ENCODE measurements around the gene RYR3.

Gene RYR3

GRCh38 chr15:33344111-33344510 lies 33.3 kb downstream of the RYR3 start:
- TF ChIP-seq CTCF (IDR thresholded peaks at IDR 0.05): no peak

GRCh38 chr15:33344530-33344929 lies 33.8 kb downstream of the RYR3 start:
- no peak for TF ChIP-seq CTCF (IDR thresholded peaks at IDR 0.05)

- no peak for TF ChIP-seq CTCF (IDR thresholded peaks at IDR 0.05)
These were observed 43.6 kb downstream of the RYR3 start for GRCh38 chr15:33354411-33354810.

GRCh38 chr15:33357845-33358244 lies 47.1 kb downstream of the RYR3 start:
- no peak for TF ChIP-seq CTCF (IDR thresholded peaks at IDR 0.05)

GRCh38 chr15:33358306-33358705 lies 47.5 kb downstream of the RYR3 start:
- TF ChIP-seq CTCF (IDR thresholded peaks at IDR 0.05): no peak

GRCh38 chr15:33360886-33361285 lies 50.1 kb downstream of the RYR3 start:
- TF ChIP-seq CTCF (IDR thresholded peaks at IDR 0.05): no peak

GRCh38 chr15:33369941-33370622 lies 59.3 kb downstream of the RYR3 start:
- no peak for TF ChIP-seq CTCF (IDR thresholded peaks at IDR 0.05)

- TF ChIP-seq CTCF (IDR thresholded peaks at IDR 0.05): no peak
These were observed 59.9 kb downstream of the RYR3 start for GRCh38 chr15:33370623-33371020.

Data from LNCAP (cell line).